Stimulated activated naive CD4-positive, alpha-beta T cell treated with Interleukin-2 at 50 U/mL for 16 hours (primary cell): ENCODE measurements around the gene CLEC11A.
"Not testable (repeated sequence)": the region's sequence is repeated elsewhere in the genome, so short reads cannot be mapped to it uniquely, and the experiment has no call there.

Experiments
- DNase-seq: peaks from one replicate; lab custom pipeline; 2025; lab: John Stamatoyannopoulos, UW

The CLEC11A gene

GRCh38 chr19:50722201-50723013 lies 757 bp upstream of the CLEC11A start:
- DNase-seq, result no peak

- no peak for DNase-seq
Observed at GRCh38 chr19:50723735-50724521, 764 bp downstream of the CLEC11A start.

- peak; percentile 81 for DNase-seq
Observed at GRCh38 chr19:50724522-50725217, 1.5 kb downstream of the CLEC11A start.

- DNase-seq, result no peak
Observed at GRCh38 chr19:50725218-50725910, 2.2 kb downstream of the CLEC11A start.

GRCh38 chr19:50725911-50726230 lies 2.7 kb downstream of the CLEC11A start:
- no peak for DNase-seq

- DNase-seq, result peak; percentile 31
Observed at GRCh38 chr19:50728084-50728737, 5.0 kb downstream of the CLEC11A start.

GRCh38 chr19:50729894-50730293 lies 6.7 kb downstream of the CLEC11A start:
- no peak for DNase-seq

- DNase-seq, result no peak
Observed at GRCh38 chr19:50735869-50736268, 12.7 kb downstream of the CLEC11A start.

GRCh38 chr19:50736338-50736737 lies 13.2 kb downstream of the CLEC11A start:
- no peak for DNase-seq

- no peak for DNase-seq
Observed at GRCh38 chr19:50739132-50739913, 16.2 kb downstream of the CLEC11A start.

GRCh38 chr19:50739914-50740426 lies 16.8 kb downstream of the CLEC11A start:
- DNase-seq, result no peak

- DNase-seq, result no peak
Observed at GRCh38 chr19:50741179-50741933, 18.2 kb downstream of the CLEC11A start.

GRCh38 chr19:50743537-50743936 lies 20.4 kb downstream of the CLEC11A start:
- no peak for DNase-seq

GRCh38 chr19:50745221-50745620 lies 22.1 kb downstream of the CLEC11A start:
- DNase-seq, result no peak

GRCh38 chr19:50747141-50747540 lies 24.0 kb downstream of the CLEC11A start:
- DNase-seq, result not testable (repeated sequence)

GRCh38 chr19:50749490-50749889 lies 26.3 kb downstream of the CLEC11A start:
- no peak for DNase-seq

GRCh38 chr19:50750010-50750409 lies 26.8 kb downstream of the CLEC11A start:
- DNase-seq, result no peak

GRCh38 chr19:50753879-50754278 lies 30.7 kb downstream of the CLEC11A start:
- no peak for DNase-seq

- DNase-seq, result not testable (repeated sequence)
Observed at GRCh38 chr19:50756244-50756643, 33.1 kb downstream of the CLEC11A start.

- not testable (repeated sequence) for DNase-seq
Observed at GRCh38 chr19:50757624-50758023, 34.5 kb downstream of the CLEC11A start.
